ENCODE data around the gene CHRNA3.

CHRNA3 gene

DNA sequence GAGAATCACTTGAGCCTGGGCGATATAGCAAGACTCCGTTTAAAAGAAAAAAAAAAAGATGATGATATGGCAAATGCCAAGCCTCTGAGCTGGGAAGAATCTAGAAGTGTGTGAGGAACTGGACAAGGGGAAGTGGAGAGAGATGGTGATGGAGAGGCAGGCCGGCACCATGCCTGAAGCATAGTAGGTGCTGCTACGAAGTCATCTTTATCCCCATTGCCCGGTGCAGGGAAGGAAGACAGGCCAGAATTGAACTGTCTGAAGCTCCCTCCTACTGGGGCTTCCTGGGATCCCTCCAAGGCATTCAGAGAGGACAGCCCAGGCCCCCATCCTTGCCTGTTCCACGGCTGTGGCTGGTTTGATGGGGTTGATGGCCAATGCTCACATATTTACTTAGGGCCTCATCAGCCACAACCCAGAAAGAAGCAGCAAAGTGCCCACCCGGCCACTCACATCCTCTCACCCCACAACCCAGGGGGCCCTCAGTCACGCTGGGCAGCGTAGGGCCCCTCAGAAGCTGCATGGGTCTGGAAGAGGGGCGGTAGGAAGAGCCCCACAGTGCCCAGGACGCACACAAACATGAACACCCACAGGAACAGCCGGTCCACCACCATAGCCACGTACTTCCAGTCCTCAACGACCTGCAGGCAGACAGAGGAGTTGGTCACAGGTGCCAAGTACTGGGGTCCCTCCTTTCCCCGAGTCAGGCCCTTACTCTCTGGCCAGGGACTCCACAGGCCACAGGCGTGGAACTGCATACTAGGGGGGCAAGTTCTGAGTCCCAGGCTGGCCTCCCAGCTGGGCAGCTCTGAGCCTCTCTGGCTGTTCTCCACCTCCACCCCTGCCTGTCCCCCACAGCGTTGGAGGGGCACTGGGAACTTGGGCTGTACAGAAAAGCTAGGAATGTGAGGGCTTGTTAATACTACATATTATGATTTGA lies 4.1 kb upstream of the CHRNA3 start:
- DNase-seq (ENCODE audit: low read depth) = no peak

DNA sequence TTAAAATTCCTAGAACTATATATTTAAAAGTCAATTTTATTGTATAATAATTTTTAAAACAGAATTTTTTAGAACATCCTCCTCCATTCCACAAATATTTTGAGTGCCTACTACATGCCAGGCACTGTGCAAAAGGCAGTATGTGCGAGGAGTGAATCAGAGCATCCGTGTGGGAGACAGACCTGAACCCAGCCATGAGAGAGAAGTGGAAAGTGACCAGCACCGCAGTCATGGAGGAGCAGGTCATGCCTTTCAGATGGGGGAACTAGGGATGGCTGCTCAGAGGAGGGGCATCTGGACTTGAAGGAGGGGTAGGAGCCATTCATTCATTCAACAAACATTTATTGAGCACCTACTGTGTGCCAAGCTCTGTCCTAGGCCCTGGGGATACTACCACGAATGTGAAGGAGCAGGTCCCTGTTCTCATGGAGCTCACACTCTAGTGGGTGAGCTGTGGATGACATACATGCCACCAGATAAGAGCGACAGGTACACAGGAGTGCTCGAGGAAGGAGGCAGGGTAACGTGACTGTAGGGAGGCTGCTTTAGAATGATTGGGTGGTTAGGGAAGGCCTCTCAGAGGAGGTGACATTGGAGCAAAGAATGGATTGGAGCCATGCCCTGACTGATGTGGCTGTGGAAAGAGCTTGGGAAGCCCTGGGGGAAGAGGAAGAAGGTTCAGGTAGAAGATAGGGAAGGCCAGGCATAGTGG lies 3.1 kb upstream of the CHRNA3 start:
- TF ChIP-seq, protein P1, sequence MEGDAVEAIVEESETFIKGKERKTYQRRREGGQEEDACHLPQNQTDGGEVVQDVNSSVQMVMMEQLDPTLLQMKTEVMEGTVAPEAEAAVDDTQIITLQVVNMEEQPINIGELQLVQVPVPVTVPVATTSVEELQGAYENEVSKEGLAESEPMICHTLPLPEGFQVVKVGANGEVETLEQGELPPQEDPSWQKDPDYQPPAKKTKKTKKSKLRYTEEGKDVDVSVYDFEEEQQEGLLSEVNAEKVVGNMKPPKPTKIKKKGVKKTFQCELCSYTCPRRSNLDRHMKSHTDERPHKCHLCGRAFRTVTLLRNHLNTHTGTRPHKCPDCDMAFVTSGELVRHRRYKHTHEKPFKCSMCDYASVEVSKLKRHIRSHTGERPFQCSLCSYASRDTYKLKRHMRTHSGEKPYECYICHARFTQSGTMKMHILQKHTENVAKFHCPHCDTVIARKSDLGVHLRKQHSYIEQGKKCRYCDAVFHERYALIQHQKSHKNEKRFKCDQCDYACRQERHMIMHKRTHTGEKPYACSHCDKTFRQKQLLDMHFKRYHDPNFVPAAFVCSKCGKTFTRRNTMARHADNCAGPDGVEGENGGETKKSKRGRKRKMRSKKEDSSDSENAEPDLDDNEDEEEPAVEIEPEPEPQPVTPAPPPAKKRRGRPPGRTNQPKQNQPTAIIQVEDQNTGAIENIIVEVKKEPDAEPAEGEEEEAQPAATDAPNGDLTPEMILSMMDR (IDR thresholded peaks at IDR 0.05; ENCODE audit: low read length, missing control alignments) = no peak
- no peak overlapping the region for H3K4me3 ChIP-seq (replicated peaks; ENCODE audit: low read depth, low read length)
- no peak for DNase-seq (ENCODE audit: low read depth)

More for the DNA sequence above, 4.1 kb upstream of the CHRNA3 start:
- TF ChIP-seq, protein P1 (IDR thresholded peaks at IDR 0.05; ENCODE audit: low read length, missing control alignments) = no peak
- no peak overlapping the region for H3K4me3 ChIP-seq (replicated peaks; ENCODE audit: low read depth, low read length)

DNA sequence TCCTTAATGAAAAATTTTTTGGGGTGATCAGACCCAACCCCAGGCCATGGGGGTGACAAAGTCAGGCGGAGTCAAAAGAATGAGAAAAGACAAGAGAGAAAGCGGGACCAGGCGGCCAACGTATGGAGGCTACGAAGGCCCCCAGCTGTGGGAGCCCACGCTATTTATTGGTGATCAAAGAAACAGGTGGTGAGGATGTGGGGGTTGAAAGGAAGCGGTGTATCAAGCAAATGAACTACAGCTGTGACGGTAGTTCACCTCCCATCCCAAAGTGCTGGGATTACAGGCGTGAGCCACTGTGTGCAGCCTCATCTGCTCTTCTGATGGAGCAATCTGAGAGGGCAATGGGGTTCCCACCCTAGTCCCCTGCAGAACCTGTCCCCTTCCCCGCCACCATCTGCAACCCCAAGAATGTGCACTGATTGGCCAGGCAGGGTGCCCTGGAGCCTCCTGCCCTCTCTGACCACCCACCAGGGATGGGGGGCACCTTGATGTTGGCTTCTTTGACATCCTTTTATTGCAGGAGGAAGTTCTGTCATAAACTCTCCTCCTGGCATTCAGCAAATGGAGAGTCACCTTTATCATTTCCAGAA lies 1.1 kb upstream of the CHRNA3 start:
- no peak for DNase-seq (ENCODE audit: low read depth)
- H3K4me3 ChIP-seq (replicated peaks; ENCODE audit: low read depth, low read length) = no peak overlapping the region
- TF ChIP-seq, protein P1 (IDR thresholded peaks at IDR 0.05; ENCODE audit: low read length, missing control alignments) = no peak

DNA sequence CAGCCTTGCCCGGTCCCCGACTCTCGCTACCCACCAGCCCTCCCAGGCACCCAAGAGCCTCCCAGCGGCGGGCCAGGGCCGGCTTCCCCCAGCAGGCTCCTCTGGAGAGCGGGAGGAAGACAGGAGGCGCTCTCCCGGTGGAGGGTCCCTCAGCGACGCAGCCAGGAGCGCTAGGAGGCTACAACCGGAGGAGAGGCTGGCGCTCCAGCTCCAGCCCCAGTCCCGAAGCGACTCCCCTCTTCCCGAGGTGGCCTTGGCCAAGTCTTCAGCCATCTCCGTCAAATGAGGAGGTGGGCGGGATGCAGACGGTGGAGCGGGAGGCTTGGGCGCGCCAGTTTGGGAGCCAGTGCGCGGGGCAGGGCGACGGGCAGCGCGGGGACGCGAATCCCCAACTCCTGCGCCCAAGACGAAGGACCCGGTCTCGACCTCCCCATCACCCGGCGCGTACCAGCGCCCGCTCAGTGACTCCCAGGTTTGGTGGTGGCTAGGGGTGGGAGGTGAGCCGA lies 722 bp downstream of the CHRNA3 start:
- TF ChIP-seq, protein P1 (IDR thresholded peaks at IDR 0.05; ENCODE audit: low read length, missing control alignments) = peak; percentile 15
- H3K4me3 ChIP-seq (replicated peaks; ENCODE audit: low read depth, low read length) = no peak overlapping the region
- no peak for DNase-seq (ENCODE audit: low read depth)

DNA sequence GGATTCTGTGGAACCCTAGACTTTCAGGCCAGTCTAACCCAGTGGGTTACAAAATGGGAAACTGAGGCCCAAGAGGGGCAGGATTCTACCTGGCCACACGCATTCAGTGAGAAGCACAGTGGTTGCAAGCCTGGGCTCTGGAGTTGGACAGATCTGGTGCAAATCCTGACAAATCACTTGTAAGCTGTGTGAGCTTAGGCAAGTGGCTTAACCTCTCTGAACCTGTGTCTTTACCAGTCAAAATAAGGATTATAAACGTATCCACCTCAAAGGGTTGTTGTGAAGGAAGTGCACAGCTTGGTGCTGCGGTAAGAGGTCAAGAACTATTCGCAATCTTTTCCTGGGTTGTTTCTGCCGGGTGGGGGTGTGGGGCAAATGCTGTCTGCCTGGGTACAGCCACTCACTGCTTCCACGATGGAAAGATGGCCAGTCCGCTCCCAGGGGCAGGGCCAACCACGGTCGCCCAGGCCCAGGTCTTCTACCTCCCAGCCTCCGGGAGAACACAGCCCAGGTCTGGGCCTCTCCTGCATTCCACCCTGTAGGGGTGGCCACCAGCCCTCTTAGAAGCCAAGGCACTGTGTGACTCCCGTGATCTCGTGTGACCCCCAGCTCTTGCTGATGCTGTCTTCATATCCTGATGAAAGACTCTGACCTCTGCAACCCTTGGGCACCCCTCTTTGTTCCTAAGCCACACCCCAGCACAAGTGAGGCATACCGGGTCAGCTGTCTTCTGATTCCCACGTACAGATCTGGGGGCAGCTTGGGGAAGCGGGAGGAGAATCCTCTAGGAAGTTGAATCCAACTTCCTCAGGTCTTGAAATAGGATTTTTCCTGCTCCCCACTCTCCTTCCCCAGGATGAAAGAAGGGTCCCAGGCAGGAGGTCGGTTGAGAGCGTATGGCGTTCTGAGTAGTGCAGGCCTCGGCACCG lies 1.5 kb downstream of the CHRNA3 start:
- no peak for DNase-seq (ENCODE audit: low read depth)
- no peak overlapping the region for H3K4me3 ChIP-seq (replicated peaks; ENCODE audit: low read depth, low read length)
- TF ChIP-seq, protein P1 (IDR thresholded peaks at IDR 0.05; ENCODE audit: low read length, missing control alignments) = no peak

DNA sequence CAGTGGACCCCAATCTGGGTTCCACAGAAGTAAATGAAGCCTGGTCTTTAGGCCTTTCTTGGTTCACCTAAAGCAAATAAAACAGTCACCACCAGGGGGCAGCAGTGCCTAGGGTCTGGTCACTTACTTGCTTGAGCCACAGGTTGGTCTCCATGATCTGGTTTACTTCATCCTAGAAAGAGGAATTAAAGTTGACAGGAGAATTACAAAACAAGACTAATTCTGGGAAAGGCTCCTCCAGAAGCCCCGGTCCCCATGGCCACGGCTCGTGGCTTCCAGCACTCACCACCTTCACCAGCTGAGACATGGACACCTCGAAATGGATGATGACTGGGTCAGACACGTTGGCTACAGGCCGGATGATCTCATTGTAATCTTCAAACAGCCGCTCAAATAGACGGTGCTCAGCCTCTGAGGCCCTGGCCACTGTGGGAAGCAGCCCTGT lies 2.3 kb downstream of the CHRNA3 start:
- no peak overlapping the region for H3K4me3 ChIP-seq (replicated peaks; ENCODE audit: low read depth, low read length)
- TF ChIP-seq, protein P1 (IDR thresholded peaks at IDR 0.05; ENCODE audit: low read length, missing control alignments) = peak; percentile 82
- peak; percentile 91 for DNase-seq (ENCODE audit: low read depth)
